Nephron progenitor cell (in vitro differentiated cells): ENCODE results near the gene SRGAP3.

Experiments
- DNase-seq: peaks from one replicate; pipeline ENCODE4 v3.0.0; 2021
- H3K27ac Mint-ChIP-seq: 2 replicates; pipeline ENCODE4 v1.8.0; 2021; ENCODE audit warnings: mild to moderate bottlenecking, moderate library complexity, mixed read lengths
- H3K27me3 Mint-ChIP-seq: 2 replicates; pipeline ENCODE4 v1.8.0; 2021; ENCODE audit warnings: mild to moderate bottlenecking, low read depth, mixed read lengths; ENCODE audit not compliant: poor library complexity
- H3K36me3 Mint-ChIP-seq: 2 replicates; pipeline ENCODE4 v1.8.0; 2021; ENCODE audit warnings: low read depth, mixed read lengths
- H3K4me1 Mint-ChIP-seq: 2 replicates; pipeline ENCODE4 v1.8.0; 2021; ENCODE audit warnings: mixed read lengths
- H3K4me3 Mint-ChIP-seq: 2 replicates; pipeline ENCODE4 v1.8.0; 2021; ENCODE audit warnings: mild to moderate bottlenecking, moderate library complexity, mixed read lengths
- H3K9me3 Mint-ChIP-seq: 2 replicates; pipeline ENCODE4 v1.8.0; 2021; ENCODE audit warnings: mild to moderate bottlenecking, moderate library complexity, mixed read lengths
- CTCF ChIP-seq: fragments of 200-600 bp; sonication (generic); IDR thresholded peaks from 2 replicates; pipeline ENCODE4 v1.5.0; 2021; ENCODE audit warnings: antibody characterized with exemption

SRGAP3 gene

GRCh38 chr3:9208605-9209152 lies 40.8 kb downstream of the SRGAP3 start:
- Mint-ChIP-seq H3K9me3 (no peaks in the 10 kb centered on the region), H3K27me3 (peaks cover 9% of the 10 kb centered on the region), H3K27ac (peak overlapping the region; percentile 49), H3K4me1 (peaks cover 84% of the 10 kb centered on the region), H3K36me3 (peaks cover 5% of the 10 kb centered on the region), H3K4me3 (no peak overlapping the region)
- DNase-seq, result no peak
- TF ChIP-seq CTCF, result no peak

- Mint-ChIP-seq H3K27ac (no peak overlapping the region), H3K27me3 (peaks cover 6% of the 10 kb centered on the region), H3K4me3 (no peak overlapping the region), H3K4me1 (peaks cover 88% of the 10 kb centered on the region), H3K36me3 (peaks cover 5% of the 10 kb centered on the region), H3K9me3 (no peaks in the 10 kb centered on the region)
- DNase-seq, result no peak
- no peak for TF ChIP-seq CTCF
Measured at GRCh38 chr3:9207116-9207763, 42.2 kb downstream of the SRGAP3 start.

- TF ChIP-seq CTCF, result no peak
- no peak overlapping the region for H3K4me3 Mint-ChIP-seq
- H3K36me3 Mint-ChIP-seq, result peaks cover 5% of the 10 kb centered on the region
- no peak overlapping the region for H3K27ac Mint-ChIP-seq
- H3K9me3 Mint-ChIP-seq, result no peaks in the 10 kb centered on the region
- no peak for DNase-seq
- H3K4me1 Mint-ChIP-seq, result peaks cover 92% of the 10 kb centered on the region
- H3K27me3 Mint-ChIP-seq, result peaks cover 8% of the 10 kb centered on the region
Measured at GRCh38 chr3:9206287-9206686, 43.2 kb downstream of the SRGAP3 start.

- Mint-ChIP-seq H3K4me3 (no peak overlapping the region), H3K4me1 (peaks cover 93% of the 10 kb centered on the region), H3K9me3 (no peaks in the 10 kb centered on the region), H3K27me3 (peaks cover 8% of the 10 kb centered on the region), H3K27ac (no peak overlapping the region), H3K36me3 (peaks cover 5% of the 10 kb centered on the region)
- DNase-seq, result no peak
- no peak for TF ChIP-seq CTCF
Measured at GRCh38 chr3:9205345-9206143, 43.9 kb downstream of the SRGAP3 start.

GRCh38 chr3:9204253-9204992 lies 45.0 kb downstream of the SRGAP3 start:
- Mint-ChIP-seq H3K27me3 (peaks cover 8% of the 10 kb centered on the region), H3K27ac (peak overlapping the region; percentile 99), H3K4me3 (peak overlapping the region; percentile 62), H3K4me1 (peaks cover 98% of the 10 kb centered on the region), H3K9me3 (no peaks in the 10 kb centered on the region), H3K36me3 (peaks cover 5% of the 10 kb centered on the region)
- no peak for TF ChIP-seq CTCF
- DNase-seq, result peak; percentile 61
